Measurements from ENCODE around the gene DNM3.

Gene DNM3

GRCh38 chr1:172275478-172275877, 434.2 kb downstream of the DNM3 start:
- no peak for TF ChIP-seq CTCF (IDR thresholded peaks at IDR 0.05)

GRCh38 chr1:172276120-172276818, 435.0 kb downstream of the DNM3 start:
- TF ChIP-seq CTCF (IDR thresholded peaks at IDR 0.05) = no peak

GRCh38 chr1:172277275-172277674, 436.0 kb downstream of the DNM3 start:
- TF ChIP-seq CTCF (IDR thresholded peaks at IDR 0.05) = no peak

GRCh38 chr1:172277989-172278388, 436.7 kb downstream of the DNM3 start:
- TF ChIP-seq CTCF (IDR thresholded peaks at IDR 0.05) = no peak

- TF ChIP-seq CTCF (IDR thresholded peaks at IDR 0.05) = no peak
These were observed 437.2 kb downstream of the DNM3 start for GRCh38 chr1:172278478-172278877.

GRCh38 chr1:172279939-172280636, 438.8 kb downstream of the DNM3 start:
- no peak for TF ChIP-seq CTCF (IDR thresholded peaks at IDR 0.05)

- no peak for TF ChIP-seq CTCF (IDR thresholded peaks at IDR 0.05)
These were observed 442.5 kb downstream of the DNM3 start for GRCh38 chr1:172283766-172284165.

All from LNCAP (cell line).